ENCODE results near the gene UGDH.

UGDH gene

DNA sequence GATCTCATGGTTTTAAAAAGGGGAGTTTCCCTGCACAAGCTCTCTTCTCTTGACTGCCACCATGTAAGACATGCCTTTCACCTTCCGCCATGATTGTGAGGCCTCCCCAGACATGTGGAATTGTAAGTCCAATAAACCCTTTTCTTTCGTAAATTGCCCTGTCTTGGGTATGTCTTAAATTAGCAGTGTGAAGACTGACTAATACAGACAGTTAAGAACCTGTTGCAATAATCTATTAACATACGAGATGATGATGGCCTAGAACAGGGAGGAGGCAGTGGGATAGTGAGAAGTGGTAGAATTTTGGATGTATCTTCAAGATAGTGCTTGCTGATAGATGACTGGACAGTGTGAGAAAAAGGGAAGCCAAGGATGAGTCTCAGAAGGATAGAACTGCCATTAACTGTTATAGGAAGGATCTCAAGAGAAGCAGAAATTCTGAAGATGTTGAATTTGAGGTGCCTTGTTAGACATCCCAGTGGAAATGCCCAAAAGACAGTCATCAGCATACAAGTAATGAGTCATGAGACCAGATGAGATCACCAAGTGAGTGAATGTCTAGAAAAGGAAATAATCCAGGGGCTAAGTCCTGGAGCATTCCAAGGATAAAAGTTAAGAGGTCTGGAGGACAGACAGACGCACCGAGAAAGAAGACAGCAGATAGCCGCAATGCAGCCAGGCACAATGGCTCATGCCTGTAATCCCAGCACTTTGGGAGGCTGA is 38.8 kb upstream of the UGDH start:
- H3K27ac ChIP-seq, result peak overlapping the region; percentile 34; the same call in 1 of the 2 replicates
- TF ChIP-seq, protein P1, sequence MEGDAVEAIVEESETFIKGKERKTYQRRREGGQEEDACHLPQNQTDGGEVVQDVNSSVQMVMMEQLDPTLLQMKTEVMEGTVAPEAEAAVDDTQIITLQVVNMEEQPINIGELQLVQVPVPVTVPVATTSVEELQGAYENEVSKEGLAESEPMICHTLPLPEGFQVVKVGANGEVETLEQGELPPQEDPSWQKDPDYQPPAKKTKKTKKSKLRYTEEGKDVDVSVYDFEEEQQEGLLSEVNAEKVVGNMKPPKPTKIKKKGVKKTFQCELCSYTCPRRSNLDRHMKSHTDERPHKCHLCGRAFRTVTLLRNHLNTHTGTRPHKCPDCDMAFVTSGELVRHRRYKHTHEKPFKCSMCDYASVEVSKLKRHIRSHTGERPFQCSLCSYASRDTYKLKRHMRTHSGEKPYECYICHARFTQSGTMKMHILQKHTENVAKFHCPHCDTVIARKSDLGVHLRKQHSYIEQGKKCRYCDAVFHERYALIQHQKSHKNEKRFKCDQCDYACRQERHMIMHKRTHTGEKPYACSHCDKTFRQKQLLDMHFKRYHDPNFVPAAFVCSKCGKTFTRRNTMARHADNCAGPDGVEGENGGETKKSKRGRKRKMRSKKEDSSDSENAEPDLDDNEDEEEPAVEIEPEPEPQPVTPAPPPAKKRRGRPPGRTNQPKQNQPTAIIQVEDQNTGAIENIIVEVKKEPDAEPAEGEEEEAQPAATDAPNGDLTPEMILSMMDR (conservative IDR thresholded peaks at IDR 0.05; ENCODE audit: low read depth), result no peak
- ChIA-PET CTCF (no interaction called here), POLR2A (ENCODE audit: low non-redundant PET) (no interaction called here)
- peak; percentile 55 for DNase-seq (ENCODE audit: low spot score)

DNA sequence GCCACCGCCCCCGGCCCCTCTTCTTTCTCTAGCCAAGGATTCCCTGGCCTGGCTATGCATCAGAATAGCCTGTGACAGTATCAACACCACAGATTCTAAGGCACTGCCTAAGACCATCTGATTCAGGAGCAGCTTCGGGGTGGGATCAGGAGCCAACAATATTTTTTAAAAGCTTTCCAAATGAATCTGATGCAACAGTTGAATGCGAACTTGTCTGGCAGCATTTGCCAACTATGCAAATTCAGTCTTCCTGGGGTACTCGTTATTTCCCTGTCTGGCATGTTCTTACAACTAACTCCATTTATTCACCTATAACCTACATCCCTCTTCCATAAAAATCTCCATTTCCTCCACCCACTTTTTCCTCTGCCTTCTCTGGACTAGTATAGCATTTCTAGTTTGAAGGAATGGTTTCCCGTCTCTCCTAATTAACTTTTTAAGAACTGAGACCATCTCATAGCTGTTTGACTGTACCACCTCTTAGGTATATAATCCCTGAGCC is 36.2 kb upstream of the UGDH start:
- H3K27ac ChIP-seq, result no peak overlapping the region
- TF ChIP-seq, protein P1 (conservative IDR thresholded peaks at IDR 0.05; ENCODE audit: low read depth), result no peak
- ChIA-PET CTCF (interaction anchor here (0.6 to 0.9 kb wide), 4 partner anchors 15 to 1029 kb away, joined by 3 to 6 read pairs (median 3); no protein-coding TSS in a partner anchor), POLR2A (ENCODE audit: low non-redundant PET) (no interaction called here)
- no peak for DNase-seq (ENCODE audit: low spot score)

DNA sequence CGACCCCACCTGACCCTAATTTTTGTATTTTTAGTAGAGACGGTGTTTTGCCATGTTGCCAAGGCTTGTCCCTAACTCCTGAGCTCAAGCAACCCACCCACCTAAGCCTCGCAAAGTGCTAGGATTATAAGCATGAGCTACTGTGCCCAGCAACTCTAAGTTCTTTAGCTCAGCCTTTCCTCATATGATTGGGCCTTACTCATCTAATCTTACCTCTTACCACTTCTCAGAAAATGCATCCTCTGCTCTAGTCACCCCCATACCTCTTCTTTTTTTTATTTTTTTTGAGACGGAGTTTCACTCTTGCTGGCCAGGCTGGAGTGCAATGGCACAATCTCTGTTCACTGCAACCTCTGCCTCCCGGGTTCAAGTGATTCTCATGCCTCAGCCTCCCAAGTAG is 35.6 kb upstream of the UGDH start:
- H3K27ac ChIP-seq, result no peak overlapping the region
- ChIA-PET CTCF (interaction anchor here (0.7 kb wide), 1 partner anchor 60 kb away, joined by 3 read pairs; no protein-coding TSS in a partner anchor), POLR2A (ENCODE audit: low non-redundant PET) (interaction anchor here (0.9 kb wide), 1 partner anchor 35 kb away, joined by 3 read pairs; the partner anchor contains the start of gene UGDH)
- no peak for DNase-seq (ENCODE audit: low spot score)
- TF ChIP-seq, protein P1 (conservative IDR thresholded peaks at IDR 0.05; ENCODE audit: low read depth), result no peak

DNA sequence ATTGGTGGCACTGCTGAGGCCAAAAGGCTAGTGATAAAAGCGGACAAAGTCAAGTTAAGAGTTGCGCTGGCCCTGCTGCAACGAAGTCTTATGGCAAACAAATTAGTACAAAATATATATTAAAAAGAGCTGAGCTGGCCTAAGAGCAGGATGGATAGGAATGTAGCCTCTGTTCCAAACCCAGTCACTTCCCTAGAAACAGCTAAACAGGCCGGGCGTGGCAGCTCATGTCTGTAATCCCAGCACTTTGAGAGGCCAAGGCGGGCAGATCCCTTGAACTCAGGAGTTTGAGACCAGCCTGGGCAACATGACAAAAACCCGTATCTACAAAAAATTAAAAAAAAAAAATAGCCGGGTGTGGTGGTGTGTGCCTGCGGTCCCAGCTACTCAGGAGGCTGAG is 32.4 kb upstream of the UGDH start:
- ChIA-PET CTCF (interaction anchor here (0.7 kb wide), 1 partner anchor 362 kb away, joined by 5 read pairs; no protein-coding TSS in a partner anchor), POLR2A (ENCODE audit: low non-redundant PET) (interaction anchor here (0.6 kb wide), 2 partner anchors 27 to 70 kb away, joined by 4 read pairs; no protein-coding TSS in a partner anchor)
- TF ChIP-seq, protein P1 (conservative IDR thresholded peaks at IDR 0.05; ENCODE audit: low read depth), result no peak
- DNase-seq (ENCODE audit: low spot score), result no peak
- peak overlapping the region; percentile 38; the same call in 1 of the 2 replicates for H3K27ac ChIP-seq

DNA sequence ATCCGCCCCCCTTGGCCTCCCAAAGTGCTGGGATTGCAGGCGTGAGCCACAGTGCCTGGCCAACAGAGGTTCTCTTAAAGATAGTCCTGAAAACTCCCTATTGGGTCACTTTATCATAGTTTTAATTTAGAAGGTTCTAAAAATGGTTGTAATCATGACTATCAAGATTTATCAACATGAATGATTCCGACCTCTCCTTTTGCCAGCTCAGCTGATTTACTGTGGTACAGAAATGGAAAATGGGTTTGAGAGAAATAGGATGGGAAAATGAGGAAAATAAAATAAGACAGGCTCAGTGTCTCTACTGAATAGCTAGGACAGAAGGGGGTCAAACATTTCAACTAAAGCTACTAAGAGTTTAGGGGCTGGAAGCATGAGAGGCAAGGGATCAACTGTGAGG is 28.2 kb upstream of the UGDH start:
- DNase-seq (ENCODE audit: low spot score), result no peak
- TF ChIP-seq, protein P1 (conservative IDR thresholded peaks at IDR 0.05; ENCODE audit: low read depth), result no peak
- CTCF ChIA-PET, result interaction anchor here (0.7 kb wide), 2 partner anchors 13 to 35 kb away, joined by 3 read pairs; no protein-coding TSS in a partner anchor
- H3K27ac ChIP-seq, result no peak overlapping the region
- POLR2A ChIA-PET (ENCODE audit: low non-redundant PET), result no interaction called here

DNA sequence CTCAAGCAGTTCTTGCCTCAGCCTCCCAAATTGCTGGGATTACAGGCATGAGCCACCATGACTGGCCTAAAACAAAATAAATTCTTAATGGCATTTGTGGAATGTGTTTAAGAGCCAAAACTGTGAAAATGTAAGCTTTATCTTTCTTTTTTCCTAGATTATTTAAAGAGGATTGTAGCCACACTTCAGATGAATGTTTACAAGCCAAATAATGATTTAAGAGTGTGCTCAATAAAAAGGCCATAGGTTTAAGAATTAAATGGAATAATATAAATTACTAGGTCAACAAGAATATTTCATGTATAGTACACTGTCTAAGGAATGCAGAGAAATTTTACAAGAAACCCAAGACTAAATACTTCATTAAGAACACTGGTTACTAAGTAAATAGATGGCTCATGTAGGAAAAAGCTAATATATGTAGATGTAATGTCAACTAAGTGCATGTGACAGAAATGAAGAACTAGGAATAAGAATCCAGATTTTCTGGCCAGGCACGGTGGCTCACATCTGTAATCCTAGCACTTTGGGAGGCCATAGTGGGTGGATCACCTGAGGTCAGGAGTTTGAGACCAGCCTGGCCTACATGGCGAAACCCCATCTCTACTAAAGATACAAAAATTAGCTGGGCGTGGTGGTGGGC is 21.3 kb upstream of the UGDH start:
- CTCF ChIA-PET, result interaction anchor here (0.7 to 1.1 kb wide), 2 partner anchors 15 to 148 kb away, joined by 3 to 5 read pairs; no protein-coding TSS in a partner anchor
- H3K27ac ChIP-seq, result no peak overlapping the region
- DNase-seq (ENCODE audit: low spot score), result no peak
- TF ChIP-seq, protein P1 (conservative IDR thresholded peaks at IDR 0.05; ENCODE audit: low read depth), result no peak
- POLR2A ChIA-PET (ENCODE audit: low non-redundant PET), result no interaction called here
